Activated CD8-positive, alpha-beta memory T cell treated with anti-CD3 and anti-CD28 coated beads for 36 hours (primary cell): ENCODE measurements around the gene PHOX2B. TPM values are rescaled to one million over a fixed set of nuclear protein-coding genes. Genes with fewer than 3 reads are reported as not detected.
"Not testable (repeated sequence)": the region's sequence is repeated elsewhere in the genome, so short reads cannot be mapped to it uniquely, and the experiment has no call there.

ENCODE experiments used
- CTCF ChIA-PET: fragments of 350-600 bp; sonication (Branson Sonifier 250); formaldehyde crosslinking; loops from one replicate; lab custom pipeline; 2021; ENCODE audit warnings: antibody characterized with exemption; lab: Charles Lee
- POLR2A ChIA-PET: fragments of 350-600 bp; sonication (Branson Sonifier 250); formaldehyde crosslinking; loops from one replicate; lab custom pipeline; 2021; ENCODE audit warnings: antibody characterized with exemption; lab: Charles Lee
- total RNA-seq, 2 experiments: library from RNA; stranded (reverse); gene quantifications; one replicate each; pipeline ENCODE4 v1.2.3, GENCODE V29; 2021

The PHOX2B gene
- total RNA-seq, 2 experiments from 2014 or later: not detected

DNA sequence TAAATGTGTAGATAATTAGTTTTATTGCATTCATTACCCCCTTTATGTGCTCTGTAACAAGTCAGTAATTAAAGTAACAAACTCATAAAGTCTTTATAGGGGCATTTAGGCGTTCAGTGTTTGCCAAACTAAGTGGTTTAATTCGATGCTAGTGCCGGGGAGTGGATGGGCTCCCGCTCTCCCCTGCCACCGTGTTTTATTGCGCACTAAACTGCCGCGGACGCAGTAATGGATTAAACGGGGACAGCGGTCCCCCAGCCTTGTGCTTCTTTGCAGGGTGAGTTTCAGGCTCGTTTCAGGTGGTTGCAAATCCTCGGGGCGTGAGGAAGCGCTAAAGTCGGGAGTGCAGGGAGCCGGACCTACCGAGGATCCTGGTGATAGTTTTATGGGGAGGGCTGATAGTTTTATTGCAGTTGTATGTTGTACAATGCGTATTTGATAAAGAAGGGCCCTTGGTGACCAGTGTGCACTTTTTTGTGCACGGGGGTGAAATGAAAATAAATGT is 1.6 kb upstream of the PHOX2B start:
- ChIA-PET CTCF (no interaction called here), POLR2A (no interaction called here)

DNA sequence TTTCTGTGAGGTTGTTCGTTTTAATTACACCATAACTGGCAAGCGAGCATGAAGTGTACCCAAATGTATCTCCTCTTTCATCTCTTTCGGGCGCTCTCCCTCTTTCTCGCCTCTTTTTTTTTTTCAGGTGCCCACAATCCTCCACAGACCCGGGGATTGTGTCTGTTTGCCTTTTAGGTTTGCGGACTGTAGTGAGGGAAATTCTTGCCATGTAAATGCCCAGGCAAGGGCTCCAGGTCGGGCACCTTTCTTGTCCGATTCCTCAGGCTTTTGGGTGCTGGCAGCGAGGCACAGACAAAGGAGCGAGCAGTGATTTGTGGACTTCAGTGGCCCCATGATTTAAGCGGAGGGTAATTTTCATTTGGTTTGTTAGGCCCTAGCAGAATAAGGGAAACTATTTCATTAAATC is 1.1 kb upstream of the PHOX2B start:
- ChIA-PET POLR2A (no interaction called here), CTCF (no interaction called here)

DNA sequence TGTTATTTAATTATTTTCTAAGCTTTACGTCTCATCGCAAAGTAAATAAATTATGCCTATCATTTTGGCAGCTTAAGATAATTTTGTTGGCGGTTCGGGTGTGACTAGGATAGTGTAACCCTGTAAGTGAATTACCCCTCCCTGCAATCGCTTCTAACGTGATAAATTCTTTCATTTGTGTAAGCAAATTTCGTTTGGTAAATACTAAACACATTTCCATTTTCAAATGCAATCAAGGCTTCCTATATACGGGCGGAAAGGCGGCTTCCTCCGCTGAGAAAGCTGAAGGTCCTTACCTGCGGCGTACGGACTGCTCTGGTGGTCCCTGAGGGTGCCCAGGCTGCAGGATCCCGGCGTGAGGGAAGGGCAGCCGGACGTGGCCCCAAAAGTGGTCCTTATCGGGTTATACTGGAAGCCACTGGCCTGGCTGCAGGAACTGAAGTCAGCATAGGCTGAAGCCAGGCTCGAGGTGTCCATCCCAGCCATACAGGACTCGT is 403 bp downstream of the PHOX2B start:
- CTCF ChIA-PET: interaction anchor here (0.8 kb wide), 1 partner anchor 9 kb away, joined by 3 read pairs; no protein-coding TSS in a partner anchor
- POLR2A ChIA-PET: no interaction called here

GRCh38 chr4:41747230-41748055 is 1.1 kb downstream of the PHOX2B start:
- ChIA-PET CTCF (interaction anchor here (0.8 kb wide), 1 partner anchor 9 kb away, joined by 3 read pairs; no protein-coding TSS in a partner anchor), POLR2A (no interaction called here)

DNA sequence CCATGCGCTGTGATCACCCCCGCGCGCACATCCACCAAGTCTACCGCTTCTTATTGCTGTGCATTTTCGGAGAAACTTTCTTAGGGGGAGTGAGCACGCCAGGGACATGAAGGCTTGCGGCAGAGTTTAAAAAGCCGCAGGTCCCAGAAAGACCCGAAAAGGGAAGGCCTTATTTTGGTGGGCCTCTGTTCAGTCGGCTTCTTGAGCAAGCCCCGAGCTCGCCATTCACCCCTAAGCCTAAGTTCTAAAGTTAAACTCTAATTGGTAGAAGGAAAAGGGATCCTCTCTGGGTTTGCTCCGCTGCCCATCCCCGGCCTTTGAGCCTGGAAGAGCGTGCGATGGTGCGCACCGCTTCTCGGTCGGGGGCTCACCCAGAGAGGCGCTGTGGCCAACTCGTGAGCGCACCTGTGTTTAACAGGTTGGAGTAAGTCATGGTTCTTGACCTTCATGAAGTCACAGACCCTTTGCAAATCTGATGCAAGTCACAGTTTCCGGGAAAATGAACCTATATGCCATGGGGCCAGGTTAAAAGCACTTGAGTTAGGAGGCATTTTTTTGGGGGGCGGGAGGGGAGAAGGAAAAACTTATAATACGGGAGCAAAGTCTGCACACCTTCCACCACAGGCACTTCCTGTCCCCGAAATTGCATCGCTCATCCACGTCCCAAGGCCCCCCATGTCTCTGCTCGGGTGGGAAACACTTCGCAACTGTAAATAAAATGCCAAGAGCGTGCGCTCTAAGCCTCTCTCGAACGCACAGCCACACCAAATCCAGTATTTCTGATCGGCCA is 1.9 kb downstream of the PHOX2B start:
- POLR2A ChIA-PET: no interaction called here
- CTCF ChIA-PET: no interaction called here

DNA sequence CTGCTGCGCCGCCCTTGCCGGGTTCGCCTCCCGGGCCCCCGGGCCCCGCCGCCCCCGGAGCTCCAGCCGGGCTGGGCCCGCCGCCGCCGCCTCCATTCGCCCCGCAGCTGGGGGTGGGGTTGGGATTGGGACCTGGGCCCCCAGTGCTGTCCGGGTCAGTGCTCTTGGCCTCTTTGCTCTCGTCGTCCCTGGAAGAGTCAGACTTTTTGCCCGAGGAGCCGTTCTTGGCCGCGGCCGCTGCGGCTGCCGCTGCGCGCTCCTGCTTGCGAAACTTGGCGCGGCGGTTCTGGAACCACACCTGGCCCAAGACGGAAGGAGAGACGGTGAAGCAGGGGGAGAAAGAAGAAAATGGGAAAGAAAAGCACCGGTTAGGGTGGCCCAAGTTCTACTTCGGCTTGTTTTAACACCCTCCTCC is 2.5 kb downstream of the PHOX2B start:
- ChIA-PET CTCF (no interaction called here), POLR2A (no interaction called here)

DNA sequence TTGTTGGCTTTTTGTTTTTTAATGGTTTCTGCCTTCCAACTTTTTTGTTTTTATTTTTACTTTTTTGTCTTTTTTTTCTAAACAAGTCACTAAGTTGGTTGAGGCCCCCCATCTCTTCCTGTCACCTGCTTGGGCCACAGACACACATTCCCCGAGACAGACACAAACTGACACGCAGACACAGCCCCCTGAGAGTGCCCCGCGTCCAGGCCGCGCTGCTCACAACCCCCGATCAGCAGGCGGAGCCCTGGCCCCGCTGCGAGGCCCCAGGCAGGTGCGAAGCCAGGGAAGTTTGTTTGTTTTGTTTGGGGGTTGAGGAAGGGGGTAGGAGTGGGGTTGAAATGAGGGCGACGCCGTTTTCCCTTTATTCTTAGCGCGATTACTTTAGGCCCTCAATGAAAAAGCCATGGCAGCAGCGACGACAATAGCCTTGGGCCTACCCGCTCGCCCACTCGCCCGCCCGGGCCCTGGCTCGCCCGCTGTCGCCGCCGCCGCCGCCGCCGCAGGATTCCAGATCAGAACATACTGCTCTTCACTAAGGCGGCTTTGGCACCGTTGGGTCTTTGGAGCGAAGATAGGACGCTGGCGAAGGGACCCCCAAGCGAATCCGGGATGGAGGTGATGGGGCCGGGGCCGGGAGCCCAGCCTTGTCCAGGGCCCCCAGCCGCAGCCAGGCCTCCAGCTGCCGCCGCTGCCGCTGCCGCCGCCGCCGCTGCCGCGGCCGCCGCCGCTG is 3.1 kb downstream of the PHOX2B start:
- ChIA-PET POLR2A (no interaction called here), CTCF (no interaction called here)

DNA sequence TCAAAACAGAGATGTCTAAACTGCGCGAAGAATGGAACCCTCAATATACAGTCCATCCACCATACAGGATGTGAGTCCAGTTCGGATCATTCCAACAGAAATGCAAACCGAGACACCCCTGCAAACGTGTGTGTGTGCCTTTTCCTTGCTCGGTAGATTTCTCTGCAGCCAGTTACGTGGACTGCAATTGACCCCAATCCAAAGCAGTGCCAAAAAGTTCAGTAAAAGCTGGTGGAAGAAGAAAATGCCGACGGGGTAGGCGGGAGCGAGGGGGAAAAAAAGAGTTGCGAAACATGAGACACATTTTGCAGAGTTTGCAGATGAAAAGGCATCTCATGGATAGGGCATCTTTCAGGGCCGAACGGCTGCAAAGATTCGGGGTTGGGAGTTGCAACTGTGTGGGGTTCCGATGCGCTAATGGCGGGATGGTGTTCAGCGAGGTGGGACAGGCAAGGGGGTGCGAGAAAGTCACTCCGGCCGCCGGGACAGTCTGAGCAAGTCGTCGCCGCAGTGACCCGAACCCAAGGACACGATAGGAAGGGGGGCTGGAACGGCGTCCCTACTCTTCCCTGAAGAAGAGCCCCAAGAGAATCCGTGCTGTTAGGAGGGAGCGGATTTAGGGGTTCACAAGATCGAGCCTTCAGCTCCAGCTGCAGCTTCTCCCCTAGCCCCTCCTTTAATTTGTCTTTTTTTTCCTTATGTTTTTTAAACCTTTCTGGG is 3.8 kb downstream of the PHOX2B start:
- ChIA-PET POLR2A (no interaction called here), CTCF (no interaction called here)

DNA sequence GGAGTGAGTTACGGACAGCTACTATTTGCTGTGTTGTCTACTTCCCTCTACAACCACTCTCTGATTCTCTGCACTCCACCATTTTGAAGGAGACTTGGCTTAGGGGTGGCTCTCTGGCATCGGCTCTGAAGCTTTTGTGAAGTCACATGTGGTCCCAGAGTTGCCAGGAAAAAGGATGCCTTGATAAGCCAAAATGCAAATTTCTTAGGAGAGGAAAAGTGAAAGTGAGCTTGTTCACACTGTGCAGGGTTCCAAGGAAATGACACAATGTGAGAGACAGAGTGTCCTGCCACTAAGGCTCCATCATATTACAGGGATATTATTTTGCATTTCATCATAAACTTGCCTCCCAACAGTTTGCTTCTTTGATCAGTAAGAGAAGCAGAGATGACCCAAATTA is 7.2 kb downstream of the PHOX2B start:
- ChIA-PET CTCF (no interaction called here), POLR2A (no interaction called here)

GRCh38 chr4:41737491-41737890 is 11.0 kb downstream of the PHOX2B start:
- CTCF ChIA-PET, POLR2A ChIA-PET: not testable (repeated sequence)

DNA sequence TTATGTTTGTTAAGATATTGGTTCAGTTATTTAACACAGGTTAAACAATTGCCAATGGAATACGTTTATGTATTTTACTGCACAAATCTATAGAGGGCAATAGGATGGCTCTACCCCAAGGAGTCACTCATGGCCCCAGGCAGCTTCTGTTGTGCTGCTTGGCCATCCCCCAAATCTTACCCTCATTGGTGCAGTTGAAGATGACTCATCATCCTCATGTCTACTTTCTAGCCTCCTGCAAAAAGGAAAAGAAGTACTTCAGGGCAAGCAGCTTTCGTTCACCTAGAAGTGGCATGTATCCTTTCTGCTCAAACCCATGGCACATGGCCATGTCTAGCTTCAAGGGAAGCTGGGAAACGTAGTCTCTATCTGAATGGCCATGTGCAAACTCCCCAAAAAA is 14.2 kb downstream of the PHOX2B start:
- POLR2A ChIA-PET: no interaction called here
- CTCF ChIA-PET: no interaction called here

DNA sequence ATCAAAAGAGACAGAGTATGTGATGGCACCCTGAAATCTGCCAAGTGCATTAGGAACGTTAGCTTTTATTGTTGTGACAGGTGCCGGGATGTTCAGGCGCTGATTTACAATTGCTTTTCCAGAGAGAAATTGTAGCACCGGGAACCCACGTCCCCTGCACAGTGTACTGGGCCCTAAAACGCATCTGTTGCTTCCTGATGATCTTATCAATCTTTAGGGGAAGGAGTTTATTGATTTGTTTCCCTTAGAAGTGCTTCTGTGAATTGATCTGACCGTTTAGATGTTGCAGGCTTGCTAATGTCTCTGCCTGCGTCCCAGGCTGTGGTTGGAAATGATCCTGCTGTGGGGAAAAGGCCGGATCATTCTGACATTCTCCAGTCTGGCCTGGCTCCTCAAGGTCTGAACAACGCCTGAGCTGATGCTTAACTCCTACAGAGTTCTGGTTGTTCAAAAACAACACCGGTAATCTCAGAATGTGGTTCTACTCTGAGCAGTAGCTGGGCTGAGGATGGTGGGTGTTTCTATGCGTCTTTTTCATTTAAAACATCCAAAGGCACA is 16.9 kb downstream of the PHOX2B start:
- POLR2A ChIA-PET: no interaction called here
- CTCF ChIA-PET: no interaction called here

- ChIA-PET CTCF (no interaction called here), POLR2A (no interaction called here)
These were observed 20.0 kb downstream of the PHOX2B start for GRCh38 chr4:41728573-41728913.

DNA sequence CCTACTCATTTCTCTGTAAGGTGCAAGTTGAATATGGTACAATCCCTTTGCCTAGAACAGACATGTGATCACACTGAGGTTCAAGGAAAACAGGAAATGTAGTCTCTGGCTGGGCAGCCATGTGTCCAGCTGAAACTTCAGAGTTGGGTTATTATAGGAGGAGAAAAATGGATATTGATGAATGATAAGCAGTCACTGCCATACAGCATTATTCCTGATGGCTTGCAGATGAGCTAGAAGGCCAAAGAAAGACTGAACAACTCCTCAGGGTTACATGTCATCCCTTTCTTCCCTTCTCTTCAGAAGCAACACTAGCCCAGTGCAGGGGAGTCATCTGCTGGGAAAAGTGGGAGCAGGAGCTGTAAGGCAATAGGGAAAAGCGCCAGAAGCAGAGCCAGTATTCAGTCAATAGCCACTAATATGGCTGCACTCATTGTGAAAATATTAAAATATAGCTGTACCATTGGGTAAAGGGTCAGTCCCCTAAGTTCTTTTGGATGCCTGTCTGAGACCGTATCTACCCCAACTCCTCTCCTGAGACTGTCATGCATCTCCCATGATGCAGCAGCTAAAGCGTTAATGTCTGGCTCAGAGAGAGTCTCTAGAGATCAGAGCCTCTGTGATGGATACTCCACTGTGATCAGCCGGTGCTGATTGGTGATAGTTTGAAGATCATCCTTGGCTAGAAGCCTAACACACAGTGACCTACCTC is 20.5 kb downstream of the PHOX2B start:
- CTCF ChIA-PET: no interaction called here
- POLR2A ChIA-PET: no interaction called here

GRCh38 chr4:41725254-41725653 is 23.3 kb downstream of the PHOX2B start:
- POLR2A ChIA-PET: no interaction called here
- CTCF ChIA-PET: no interaction called here

DNA sequence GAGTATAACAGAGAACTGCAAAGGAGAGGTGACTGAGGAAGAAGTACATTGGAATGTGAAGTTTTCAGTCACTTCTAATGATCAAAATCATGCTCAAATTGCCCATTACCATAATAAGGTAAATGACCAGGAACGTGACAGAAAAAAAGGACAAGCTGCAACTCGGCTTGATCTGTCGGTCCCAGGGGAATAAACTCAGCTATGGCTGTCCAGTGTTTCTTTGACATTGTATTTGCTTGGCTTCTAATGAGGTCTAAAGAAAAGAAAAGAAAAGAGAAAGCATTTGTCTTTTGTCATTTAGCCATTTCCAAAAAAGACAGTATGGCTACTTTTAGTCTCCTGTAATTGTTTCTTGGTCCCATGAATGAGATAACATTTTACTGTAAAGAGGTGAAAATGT is 25.2 kb downstream of the PHOX2B start:
- CTCF ChIA-PET: no interaction called here
- POLR2A ChIA-PET: no interaction called here

DNA sequence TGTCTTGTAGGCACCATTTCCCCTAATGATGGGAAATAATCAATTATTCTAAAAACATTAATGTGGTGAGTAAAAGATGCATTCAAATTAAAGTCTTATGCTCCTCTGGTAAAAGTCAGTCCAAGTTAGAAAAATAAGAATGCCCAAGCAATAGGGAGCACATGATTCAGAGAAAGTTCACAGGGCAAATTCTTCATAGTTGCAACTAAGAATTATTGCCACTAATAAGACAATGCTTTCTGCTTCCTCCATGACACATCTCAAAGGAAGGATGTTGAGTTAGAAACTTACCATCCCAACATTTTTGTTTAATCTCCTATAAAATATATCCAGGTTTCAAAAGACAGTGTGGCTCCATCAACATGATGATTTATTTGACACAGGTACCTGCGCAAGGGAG is 26.3 kb downstream of the PHOX2B start:
- ChIA-PET CTCF (no interaction called here), POLR2A (no interaction called here)

DNA sequence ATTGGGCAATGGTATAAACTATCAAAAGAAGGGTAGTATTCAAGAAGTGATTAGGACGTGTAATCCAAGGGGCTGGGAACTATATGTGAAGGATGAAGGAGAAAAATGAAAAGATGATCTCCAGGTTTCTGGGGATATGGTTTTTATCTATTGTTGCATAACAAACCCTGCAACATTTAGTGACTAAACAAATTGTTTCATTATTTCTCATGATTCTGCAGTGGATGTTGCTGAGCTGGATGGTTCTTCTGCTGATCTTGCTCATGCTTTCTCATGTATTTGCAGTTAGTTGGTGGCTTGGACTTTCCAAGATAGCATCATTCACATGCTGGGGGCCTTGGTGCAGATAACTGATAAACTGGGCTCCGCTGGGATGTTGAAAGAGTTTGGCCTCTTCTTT is 29.1 kb downstream of the PHOX2B start:
- POLR2A ChIA-PET: no interaction called here

More for the DNA sequence above, 29.1 kb downstream of the PHOX2B start:
- CTCF ChIA-PET: no interaction called here
